DOHH2 (cell line): ENCODE data around the gene IL22RA1.

Experiments
- H3F3A ChIP-seq: fragments of 200-600 bp; sonication (generic), shearing (Covaris generic); 2 replicates; pipeline ENCODE4 v1.6.0; 2016; ENCODE audit warnings: antibody characterized with exemption, mild to moderate bottlenecking; ENCODE audit not compliant: control insufficient read depth, insufficient read depth
- H3K27ac ChIP-seq: fragments of 200-600 bp; sonication (generic); 2 replicates; pipeline ENCODE4 v1.5.1; 2014; ENCODE audit warnings: low read depth, mild to moderate bottlenecking, low read length, moderate library complexity
- H3K27me3 ChIP-seq: fragments of 200-600 bp; sonication (generic); 2 replicates; pipeline ENCODE4 v1.6.1; 2014; ENCODE audit warnings: mild to moderate bottlenecking, low read length, mixed read lengths; ENCODE audit not compliant: control insufficient read depth
- H3K36me3 ChIP-seq: fragments of 200-600 bp; sonication (generic); 2 replicates; pipeline ENCODE4 v1.6.1; 2014; ENCODE audit warnings: mild to moderate bottlenecking, low read length, moderate library complexity, mixed read lengths; ENCODE audit not compliant: control insufficient read depth
- H3K4me1 ChIP-seq: fragments of 200-600 bp; sonication (generic); 2 replicates; pipeline ENCODE4 v1.6.1; 2014; ENCODE audit warnings: mild to moderate bottlenecking, low read length, mixed read lengths; ENCODE audit not compliant: control insufficient read depth
- H3K4me2 ChIP-seq: fragments of 200-600 bp; sonication (generic); 2 replicates; pipeline ENCODE4 v1.6.0; 2014; ENCODE audit warnings: mild to moderate bottlenecking, low read length, moderate library complexity
- H3K4me3 ChIP-seq: fragments of 200-600 bp; sonication (generic); 2 replicates; pipeline ENCODE4 v1.5.1; 2014; ENCODE audit warnings: mild to moderate bottlenecking, low read length, mixed read lengths
- H3K79me2 ChIP-seq: fragments of 200-600 bp; sonication (generic); 2 replicates; pipeline ENCODE4 v1.6.1; 2014; ENCODE audit warnings: mild to moderate bottlenecking, low read length, mixed read lengths; ENCODE audit not compliant: control insufficient read depth
- H3K9me2 ChIP-seq: fragments of 200-600 bp; sonication (generic); replicated peaks from 2 replicates; pipeline ENCODE4 v1.6.1; 2014; ENCODE audit warnings: mild to moderate bottlenecking, low read length, mixed read lengths; ENCODE audit not compliant: control insufficient read depth
- H3K9me3 ChIP-seq: fragments of 200-600 bp; sonication (generic); 2 replicates; pipeline ENCODE4 v1.6.1; 2014; ENCODE audit warnings: antibody characterized with exemption, low read length, mixed read lengths; ENCODE audit not compliant: control insufficient read depth, insufficient read depth
- H4K20me1 ChIP-seq: fragments of 200-600 bp; sonication (generic); 2 replicates; pipeline ENCODE4 v1.6.0; 2014; ENCODE audit warnings: low read depth, mild to moderate bottlenecking, antibody characterized with exemption, low read length, moderate library complexity; ENCODE audit not compliant: control insufficient read depth, insufficient read depth
- EZH2phosphoT487 ChIP-seq: fragments of 200-600 bp; sonication (generic); IDR thresholded peaks from 2 replicates; pipeline ENCODE4 v1.6.1; 2017; ENCODE audit warnings: borderline replicate concordance, mild to moderate bottlenecking, antibody characterized with exemption, low read length, moderate library complexity, mixed read lengths
- TF ChIP-seq, protein P1 (sequence below): fragments of 200-600 bp; sonication (generic); IDR thresholded peaks from one replicate; pipeline ENCODE4 v1.5.1; 2014; ENCODE audit warnings: antibody characterized with exemption, mild to moderate bottlenecking, low read depth, low read length; ENCODE audit not compliant: poor library complexity, severe bottlenecking

IL22RA1 gene

DNA sequence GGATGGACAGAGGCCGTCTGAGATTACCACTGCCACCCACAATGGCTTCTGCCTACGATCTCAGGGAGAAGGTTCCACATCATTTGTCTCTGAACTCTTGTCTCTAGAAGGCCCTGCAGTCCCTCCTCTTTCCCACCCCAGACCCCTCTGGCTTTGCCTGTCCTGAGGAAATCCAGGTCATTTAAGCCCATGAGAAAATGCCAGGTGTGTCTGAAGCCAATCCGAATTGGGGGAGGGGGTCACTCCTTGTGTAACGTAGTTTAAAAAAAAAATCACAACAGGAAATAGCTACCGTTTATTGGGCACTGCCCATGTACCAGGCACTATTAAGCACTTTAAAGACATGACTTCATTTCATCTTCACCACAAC, 23.5 kb downstream of the IL22RA1 start:
- H3K27me3 ChIP-seq: peaks cover 21% of the 10 kb centered on the region
- no peak overlapping the region for H3K4me2 ChIP-seq
- no peak for TF ChIP-seq EZH2phosphoT487
- no peaks in the 10 kb centered on the region for H3K9me2 ChIP-seq
- H3K9me3 ChIP-seq: no peaks in the 10 kb centered on the region
- H3K27ac ChIP-seq: no peak overlapping the region
- no peaks in the 10 kb centered on the region for H3K36me3 ChIP-seq
- H3F3A ChIP-seq: no peaks in the 10 kb centered on the region
- no peaks in the 10 kb centered on the region for H3K4me1 ChIP-seq
- H3K79me2 ChIP-seq: no peaks in the 10 kb centered on the region
- H3K4me3 ChIP-seq: no peak overlapping the region
- no peaks in the 10 kb centered on the region for H4K20me1 ChIP-seq

DNA sequence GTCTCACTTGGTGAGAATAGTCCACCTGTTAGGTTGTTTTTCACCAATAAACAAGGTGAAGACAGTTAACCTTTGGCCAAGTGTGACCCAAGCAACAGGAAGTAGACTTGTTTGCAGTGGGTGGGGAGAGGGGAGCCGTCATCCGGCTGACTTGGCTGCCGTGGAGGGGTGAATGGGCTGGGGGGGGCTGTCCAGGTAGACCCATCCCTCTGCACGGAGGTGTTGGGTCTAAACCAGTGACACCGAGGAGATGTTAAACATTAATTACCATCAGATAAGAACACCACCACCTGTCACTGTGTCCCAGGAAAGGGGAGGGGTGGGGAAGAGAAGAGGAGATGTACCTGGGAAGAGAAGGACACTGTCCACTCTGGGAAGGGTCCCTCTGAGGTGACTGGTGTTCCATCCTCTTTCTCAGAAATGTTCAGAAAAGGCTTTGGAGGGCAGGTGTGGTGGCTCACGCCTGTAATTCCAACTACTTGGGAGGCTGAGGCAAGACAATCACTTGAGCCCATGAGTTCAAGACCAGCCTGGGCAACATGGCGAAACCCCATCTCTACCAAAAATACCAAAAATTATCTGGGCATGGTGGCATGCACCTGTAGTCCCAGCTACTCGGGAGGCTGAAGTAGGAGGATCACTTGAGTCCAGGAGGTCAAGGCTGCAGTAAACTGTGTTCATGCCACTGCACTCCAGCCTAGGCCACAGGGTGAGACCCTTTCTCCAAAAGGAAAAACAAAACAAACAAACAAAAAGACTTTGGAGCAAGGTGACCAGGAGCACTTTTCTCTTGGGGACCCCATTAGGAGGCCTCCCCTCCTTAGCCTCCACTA, 24.3 kb downstream of the IL22RA1 start:
- H3K27me3 ChIP-seq: peaks cover 26% of the 10 kb centered on the region
- H3K4me1 ChIP-seq: no peaks in the 10 kb centered on the region
- no peaks in the 10 kb centered on the region for H3K79me2 ChIP-seq
- no peaks in the 10 kb centered on the region for H3F3A ChIP-seq
- no peaks in the 10 kb centered on the region for H3K9me3 ChIP-seq
- no peak overlapping the region for H3K4me3 ChIP-seq
- H4K20me1 ChIP-seq: no peaks in the 10 kb centered on the region
- H3K9me2 ChIP-seq: no peaks in the 10 kb centered on the region
- no peak overlapping the region for H3K27ac ChIP-seq
- no peak overlapping the region for H3K4me2 ChIP-seq
- TF ChIP-seq, protein P1, sequence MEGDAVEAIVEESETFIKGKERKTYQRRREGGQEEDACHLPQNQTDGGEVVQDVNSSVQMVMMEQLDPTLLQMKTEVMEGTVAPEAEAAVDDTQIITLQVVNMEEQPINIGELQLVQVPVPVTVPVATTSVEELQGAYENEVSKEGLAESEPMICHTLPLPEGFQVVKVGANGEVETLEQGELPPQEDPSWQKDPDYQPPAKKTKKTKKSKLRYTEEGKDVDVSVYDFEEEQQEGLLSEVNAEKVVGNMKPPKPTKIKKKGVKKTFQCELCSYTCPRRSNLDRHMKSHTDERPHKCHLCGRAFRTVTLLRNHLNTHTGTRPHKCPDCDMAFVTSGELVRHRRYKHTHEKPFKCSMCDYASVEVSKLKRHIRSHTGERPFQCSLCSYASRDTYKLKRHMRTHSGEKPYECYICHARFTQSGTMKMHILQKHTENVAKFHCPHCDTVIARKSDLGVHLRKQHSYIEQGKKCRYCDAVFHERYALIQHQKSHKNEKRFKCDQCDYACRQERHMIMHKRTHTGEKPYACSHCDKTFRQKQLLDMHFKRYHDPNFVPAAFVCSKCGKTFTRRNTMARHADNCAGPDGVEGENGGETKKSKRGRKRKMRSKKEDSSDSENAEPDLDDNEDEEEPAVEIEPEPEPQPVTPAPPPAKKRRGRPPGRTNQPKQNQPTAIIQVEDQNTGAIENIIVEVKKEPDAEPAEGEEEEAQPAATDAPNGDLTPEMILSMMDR: no peak
- TF ChIP-seq EZH2phosphoT487: no peak
- no peaks in the 10 kb centered on the region for H3K36me3 ChIP-seq

DNA sequence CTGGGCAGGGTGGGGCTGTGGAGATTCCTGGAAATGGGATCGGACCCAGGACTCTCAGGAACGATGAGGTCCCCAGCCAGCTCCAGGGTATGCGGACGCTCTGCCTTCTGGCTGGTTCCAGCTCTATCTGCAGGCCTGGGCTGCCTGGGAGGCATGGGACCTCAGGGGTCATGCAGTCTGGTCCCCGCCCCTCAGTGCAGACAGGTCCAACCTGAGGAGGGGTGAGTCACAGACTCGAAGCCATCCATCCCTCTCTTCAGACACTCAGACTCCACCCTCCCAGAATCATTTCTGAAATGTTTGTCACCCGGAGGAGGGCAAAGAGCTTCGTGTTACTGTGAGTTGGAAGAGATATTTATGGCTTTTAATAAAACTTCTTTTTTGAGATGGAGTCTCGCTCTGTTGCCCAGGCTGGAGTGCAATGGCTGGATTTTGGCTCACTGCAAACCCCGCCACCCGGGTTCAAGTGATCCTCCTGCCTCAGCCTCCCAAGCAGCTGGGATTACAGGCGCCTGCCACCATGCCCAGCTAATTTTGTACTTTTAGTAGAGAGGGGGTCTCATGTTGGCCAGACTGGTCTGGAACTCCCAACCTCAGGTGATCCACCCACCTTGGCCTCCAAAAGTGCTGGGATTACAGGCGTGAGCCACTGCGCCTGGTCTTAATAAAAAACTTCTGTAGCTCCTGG, 25.1 kb downstream of the IL22RA1 start:
- Histone ChIP-seq H3K27me3 (peaks cover 30% of the 10 kb centered on the region), H3K4me3 (no peak overlapping the region), H3F3A (no peaks in the 10 kb centered on the region), H3K36me3 (no peaks in the 10 kb centered on the region), H3K9me3 (no peaks in the 10 kb centered on the region), H3K9me2 (no peaks in the 10 kb centered on the region), H3K79me2 (no peaks in the 10 kb centered on the region), H3K4me1 (no peaks in the 10 kb centered on the region), H4K20me1 (no peaks in the 10 kb centered on the region), H3K27ac (no peak overlapping the region), H3K4me2 (no peak overlapping the region)
- TF ChIP-seq EZH2phosphoT487: no peak
- TF ChIP-seq, protein P1: no peak

DNA sequence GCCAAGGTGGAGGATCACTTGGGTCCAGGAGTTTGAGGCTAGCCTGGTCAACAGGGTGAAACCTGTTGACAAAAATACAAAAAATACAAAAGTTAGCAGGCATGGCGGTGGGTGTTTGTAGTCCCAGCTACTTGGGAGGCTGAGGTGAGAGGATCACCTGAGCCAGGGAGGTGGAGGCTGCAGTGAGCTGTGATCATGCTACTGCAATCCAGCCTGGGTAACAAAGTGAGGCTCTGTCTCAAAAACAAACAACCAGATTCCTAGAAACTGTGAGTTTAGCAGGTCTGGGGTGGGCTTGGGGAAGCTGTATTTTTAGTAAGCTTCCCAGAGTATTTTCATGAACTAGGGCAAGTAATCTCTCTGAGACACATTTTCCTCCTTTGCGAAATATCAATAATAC, 25.8 kb downstream of the IL22RA1 start:
- no peaks in the 10 kb centered on the region for H3F3A ChIP-seq
- H3K27me3 ChIP-seq: peaks cover 37% of the 10 kb centered on the region
- H3K9me3 ChIP-seq: no peaks in the 10 kb centered on the region
- no peak overlapping the region for H3K4me2 ChIP-seq
- no peaks in the 10 kb centered on the region for H3K36me3 ChIP-seq
- no peaks in the 10 kb centered on the region for H3K79me2 ChIP-seq
- H3K9me2 ChIP-seq: no peaks in the 10 kb centered on the region
- H4K20me1 ChIP-seq: no peaks in the 10 kb centered on the region
- TF ChIP-seq, protein P1: no peak
- TF ChIP-seq EZH2phosphoT487: no peak
- no peaks in the 10 kb centered on the region for H3K4me1 ChIP-seq
- no peak overlapping the region for H3K27ac ChIP-seq
- no peak overlapping the region for H3K4me3 ChIP-seq
